Gastrocnemius medialis (tissue), 4 donors: Measurements from ENCODE around the gene CLDN4. TPM values are rescaled to one million over a fixed set of nuclear protein-coding genes. Genes with fewer than 3 reads are reported as not detected.
"Not testable (repeated sequence)": the region's sequence is repeated elsewhere in the genome, so short reads cannot be mapped to it uniquely, and the experiment has no call there.

Experiments
- ATAC-seq, 2 donors: fragments of 150-250 bp; one replicate each; pipeline ENCODE4 v1.9.1; 2016
- DNase-seq, 2 donors: peaks; one replicate each; pipeline ENCODE4 v3.0.0-alpha.2; 2019
- H3K27ac ChIP-seq, 4 donors: fragments of 200-600 bp; sonication (generic); 1 replicate in 1 of 4; 2 replicates in 3 of 4; pipeline ENCODE4 v1.5.1; 2016 to 2018; ENCODE audit warnings: mild to moderate bottlenecking in 2 of 4, moderate library complexity in 1 of 4
- H3K27me3 ChIP-seq, 3 donors: fragments of 200-600 bp; sonication (generic) in 2 of 3; 1 replicate in 1 of 3; 2 replicates in 2 of 3; pipeline versions ENCODE4 v1.5.1 to v1.6.0; 2016 to 2019; ENCODE audit warnings: mild to moderate bottlenecking in 1 of 3, moderate library complexity in 1 of 3
- H3K36me3 ChIP-seq, 2 donors: fragments of 200-600 bp; sonication (generic) in 1 of 2; one replicate each; pipeline ENCODE4 v1.5.1; 2017 to 2018
- H3K4me1 ChIP-seq, 2 donors: fragments of 200-600 bp; sonication (generic) in 1 of 2; one replicate each; pipeline ENCODE4 v1.5.1; 2016 to 2017; ENCODE audit warnings: mild to moderate bottlenecking in 2 of 2
- H3K4me3 ChIP-seq, 4 donors: fragments of 200-600 bp; sonication (generic) in 3 of 4; 1 replicate in 1 of 4; 2 replicates in 3 of 4; pipeline ENCODE4 v1.5.1; 2016 to 2019; ENCODE audit warnings: mild to moderate bottlenecking in 2 of 4
- H3K9me3 ChIP-seq, 3 donors: fragments of 200-600 bp; sonication (generic) in 2 of 3; 1 replicate in 1 of 3; 2 replicates in 2 of 3; pipeline ENCODE4 v1.5.1; 2016 to 2019
- CTCF ChIP-seq, 5 experiments: fragments of 450-650 bp in 3 of 5; fragments of 200-600 bp in 2 of 5; sonication (generic) in 2 of 5; IDR thresholded peaks in 4 of 5; conservative IDR thresholded peaks in 1 of 5; 1 replicate in 4 of 5; 2 replicates in 1 of 5; pipeline ENCODE4 v1.5.1; 2016 to 2019; ENCODE audit warnings: antibody characterized with exemption in 5 of 5, mild to moderate bottlenecking in 3 of 5, moderate library complexity in 3 of 5
- POLR2A ChIP-seq, 2 donors: fragments of 450-650 bp; IDR thresholded peaks; one replicate each; pipeline ENCODE4 v1.6.1; 2017; ENCODE audit warnings: antibody characterized with exemption in 2 of 2, mild to moderate bottlenecking in 2 of 2, moderate library complexity in 2 of 2
- in situ Hi-C, 4 donors: fragments of 200-750 bp; cut with MboI; loops; one replicate each; pipeline versions ENCODE4 v1.15.0 to v1.8.0; 2017; ENCODE audit warnings: low sequenced_read_pairs in 4 of 4
- intact Hi-C: fragments of 100-400 bp; cut with DNase I; formaldehyde crosslinking; loops from one replicate; pipeline ENCODE4 v1.15.1; 2023; ENCODE audit warnings: low total_unique reads
- total RNA-seq, 4 donors: library from RNA; depleted of rRNA; stranded (reverse); fragments of >200 nt; gene quantifications; one replicate each; pipeline versions ENCODE4 v1.1.0 to v1.2.3, GENCODE V29; 2016

CLDN4 gene
- total RNA-seq, 4 donors from 2014 or later, result 0.16 to 3.7 (median 0.42) TPM

GRCh38 chr7:73841689-73842066, 10.9 kb downstream of the CLDN4 start:
- TF ChIP-seq CTCF (IDR thresholded peaks at IDR 0.05 in 4 of 5, conservative IDR thresholded peaks at IDR 0.05 in 1 of 5), result no peak
- no peak for TF ChIP-seq POLR2A (IDR thresholded peaks at IDR 0.05)
- Histone ChIP-seq H3K27ac (peak overlapping the region; percentile 66 to 73 (median 66)), H3K9me3 (no peaks in the 10 kb centered on the region), H3K4me3 (peak overlapping the region; percentile 64 to 82 (median 72)), H3K27me3 (no peaks in the 10 kb centered on the region), H3K4me1 (peaks cover 6 to 7% of the 10 kb centered on the region in 2 donors), H3K36me3 (no peaks in the 10 kb centered on the region)
- ATAC-seq, result no peak
- intact Hi-C loops, result loop anchor here (5.0 to 10.0 kb wide), 2 partner anchors 104 to 217 kb away; partner anchors contain the start of genes ABHD11 and MLXIPL
- in situ Hi-C loops, result no loop called here
- no peak for DNase-seq

GRCh38 chr7:73842067-73842976, 11.5 kb downstream of the CLDN4 start, which contains the start of gene METTL27:
Gene METTL27, minus strand, starts transcription at chr7:73842516. Its CDS starts 376 bp downstream, at chr7:73842140.
- Histone ChIP-seq H3K4me1 (peaks cover 6 to 7% of the 10 kb centered on the region in 2 donors), H3K27ac (peak within 1 kb of the TSS; percentile 66 to 73 (median 66)), H3K36me3 (no peaks in the 10 kb centered on the region), H3K9me3 (no peaks in the 10 kb centered on the region), H3K27me3 (no peaks in the 10 kb centered on the region), H3K4me3 (peak within 1 kb of the TSS; percentile 64 to 82 (median 72))
- DNase-seq, result peak; percentile 91 to 92
- peak; percentile 94 to 98 for ATAC-seq
- no peak for TF ChIP-seq CTCF (IDR thresholded peaks at IDR 0.05 in 4 of 5, conservative IDR thresholded peaks at IDR 0.05 in 1 of 5)
- TF ChIP-seq POLR2A (IDR thresholded peaks at IDR 0.05), result peak; percentile 51 to 63
- intact Hi-C loops, result loop anchor here (5.0 to 10.0 kb wide), 2 partner anchors 105 to 218 kb away; partner anchors contain the start of genes ABHD11 and MLXIPL
- in situ Hi-C loops, result no loop called here

- no peaks in the 10 kb centered on the region for H3K36me3 ChIP-seq
- DNase-seq (no peak), ATAC-seq (no peak)
- no peaks in the 10 kb centered on the region for H3K27me3 ChIP-seq
- TF ChIP-seq CTCF (IDR thresholded peaks at IDR 0.05 in 4 of 5, conservative IDR thresholded peaks at IDR 0.05 in 1 of 5) (no peak), POLR2A (IDR thresholded peaks at IDR 0.05) (no peak)
- intact Hi-C loops (loop anchor here (5.0 to 10.0 kb wide), 2 partner anchors 107 to 219 kb away; partner anchors contain the start of genes ABHD11 and MLXIPL), in situ Hi-C loops (no loop called here)
- H3K4me1 ChIP-seq, result peaks cover 6 to 7% of the 10 kb centered on the region in 2 donors
- no peaks in the 10 kb centered on the region for H3K9me3 ChIP-seq
- no peak overlapping the region for H3K4me3 ChIP-seq
- H3K27ac ChIP-seq, result no peak overlapping the region
Measured at GRCh38 chr7:73844131-73844547, 13.3 kb downstream of the CLDN4 start.

GRCh38 chr7:73844848-73845460, 14.2 kb downstream of the CLDN4 start:
- H3K27me3 ChIP-seq, result no peaks in the 10 kb centered on the region
- no peak overlapping the region for H3K4me3 ChIP-seq
- TF ChIP-seq CTCF (IDR thresholded peaks at IDR 0.05 in 4 of 5, conservative IDR thresholded peaks at IDR 0.05 in 1 of 5) (no peak), POLR2A (IDR thresholded peaks at IDR 0.05) (no peak)
- ATAC-seq (no peak), DNase-seq (no peak)
- in situ Hi-C loops (no loop called here), intact Hi-C loops (loop anchor here (5.0 to 10.0 kb wide), 2 partner anchors 108 to 220 kb away; partner anchors contain the start of genes ABHD11 and MLXIPL)
- no peaks in the 10 kb centered on the region for H3K36me3 ChIP-seq
- H3K9me3 ChIP-seq, result no peaks in the 10 kb centered on the region
- H3K27ac ChIP-seq, result no peak overlapping the region
- H3K4me1 ChIP-seq, result peaks cover 6 to 7% of the 10 kb centered on the region in 2 donors

- ATAC-seq, DNase-seq, in situ Hi-C loops, H3K36me3 ChIP-seq, H3K4me3 ChIP-seq, H3K27me3 ChIP-seq, H3K9me3 ChIP-seq, H3K27ac ChIP-seq, H3K4me1 ChIP-seq: not testable (repeated sequence)
- intact Hi-C loops, result loop anchor here (10.0 kb wide), 1 partner anchor 221 kb away; the partner anchor contains the start of gene MLXIPL
Measured at GRCh38 chr7:73845701-73846195, 15.0 kb downstream of the CLDN4 start.
